Kidney tubule cell (primary cell): ENCODE measurements around the gene ITCH.
"Not testable (repeated sequence)": the region's sequence is repeated elsewhere in the genome, so short reads cannot be mapped to it uniquely, and the experiment has no call there.

Experiments
- DNase-seq: peaks from one replicate; pipeline ENCODE4 v3.0.0-alpha.2; 2018; ENCODE audit warnings: low spot score

Gene ITCH

DNA sequence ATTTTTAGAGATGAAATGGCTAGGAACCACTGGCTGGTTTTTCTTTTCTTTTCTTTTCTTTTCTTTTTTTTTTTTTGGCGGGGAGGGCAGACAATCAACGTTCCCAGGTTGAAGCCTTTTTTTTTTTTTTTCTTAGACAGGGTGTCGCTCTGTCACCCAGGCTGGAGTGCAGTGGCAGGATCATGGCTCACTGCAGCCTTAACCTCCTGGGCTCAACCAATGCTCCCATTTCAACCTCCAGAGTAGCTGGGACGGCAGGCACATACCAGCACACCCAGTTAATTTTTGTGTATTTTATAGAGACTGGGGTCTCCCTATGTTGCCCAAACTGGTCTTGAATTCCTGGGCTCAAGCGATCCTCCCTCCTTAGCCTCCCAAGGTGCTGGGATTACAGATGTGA is 18.8 kb upstream of the ITCH start:
- DNase-seq, result no peak

DNA sequence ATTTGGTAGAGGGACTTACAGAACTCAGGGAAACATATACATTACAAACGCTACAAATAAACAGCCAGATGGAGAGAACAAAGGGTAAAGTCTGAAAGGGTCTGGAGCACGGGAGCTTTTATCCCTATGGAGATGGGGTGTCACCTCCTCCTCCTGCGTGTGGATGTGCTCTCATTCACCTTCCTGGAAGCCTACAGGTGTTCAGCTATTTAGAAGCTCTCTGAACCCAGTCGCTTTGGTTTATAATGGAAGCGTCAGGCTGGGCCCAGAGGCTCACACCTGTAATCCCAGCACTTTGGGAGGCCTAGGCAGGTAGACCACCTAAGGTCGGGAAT is 17.7 kb upstream of the ITCH start:
- DNase-seq, result no peak

DNA sequence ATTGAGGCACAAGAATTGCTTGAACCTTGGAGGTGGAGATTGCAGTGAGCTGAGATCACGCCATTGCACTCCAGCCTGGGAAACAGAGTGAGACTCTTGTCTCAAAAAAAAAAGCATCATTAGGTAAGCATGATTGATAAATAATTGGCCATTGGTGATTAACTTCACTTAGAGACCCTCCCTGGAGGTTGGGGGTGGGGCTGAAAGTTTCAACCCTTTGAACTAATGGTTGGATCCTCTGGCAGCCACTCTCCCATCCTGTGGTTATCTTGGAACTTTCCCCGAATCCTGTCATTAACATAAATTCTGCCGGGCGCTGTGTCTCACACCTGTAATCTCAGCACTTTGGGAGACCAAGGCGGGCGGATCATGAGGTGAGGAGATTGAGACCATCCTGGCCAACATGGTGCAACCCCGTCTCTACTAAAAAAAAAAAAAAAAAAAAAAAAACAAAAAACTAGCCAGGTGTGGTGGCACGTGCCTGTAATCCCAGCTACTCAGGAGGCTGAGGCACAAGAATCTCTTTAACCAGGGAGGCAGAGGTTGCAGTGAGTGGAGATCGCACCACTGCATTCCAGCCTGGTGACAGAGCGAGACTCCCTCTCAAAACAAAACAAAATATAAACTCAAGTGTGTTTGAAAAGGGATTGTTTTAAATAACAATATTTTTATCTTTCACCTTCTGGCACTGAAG is 17.1 kb upstream of the ITCH start:
- peak; percentile 18 for DNase-seq

DNA sequence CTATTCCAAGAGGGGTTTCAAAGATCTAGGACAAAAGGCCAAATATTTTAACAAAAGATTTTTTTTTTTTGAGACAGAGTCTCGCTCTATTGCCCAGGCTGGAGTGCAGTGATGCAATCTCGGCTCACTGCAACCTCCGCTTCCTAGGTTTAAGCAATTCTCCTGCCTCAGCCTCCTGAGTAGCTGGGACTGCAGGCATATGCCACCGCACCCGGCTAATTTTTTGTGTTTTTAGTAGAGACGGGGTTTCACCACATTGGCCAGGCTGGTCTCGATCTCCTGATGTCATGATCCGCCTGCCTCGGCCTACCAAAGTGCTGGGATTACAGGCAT is 16.6 kb upstream of the ITCH start:
- DNase-seq, result not testable (repeated sequence)

DNA sequence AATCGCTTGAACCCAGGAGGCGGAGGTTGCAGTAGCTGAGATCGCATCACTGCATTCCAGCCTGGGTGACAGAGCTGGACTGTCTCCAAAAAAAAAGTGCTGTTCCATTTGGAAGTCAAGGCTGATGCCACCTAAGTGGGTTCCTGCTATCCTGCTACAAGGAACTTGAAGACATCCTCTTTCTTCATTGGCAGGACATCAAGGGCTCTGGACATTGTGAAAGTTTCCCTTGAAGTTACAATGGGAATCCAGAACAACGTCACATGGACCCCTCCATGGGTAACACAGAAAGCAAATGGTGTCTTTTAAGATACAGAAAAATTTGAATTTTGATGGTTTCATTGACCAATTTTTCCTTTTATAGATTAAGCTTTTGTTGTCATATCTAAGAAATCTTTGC is 15.5 kb upstream of the ITCH start:
- DNase-seq, result no peak

DNA sequence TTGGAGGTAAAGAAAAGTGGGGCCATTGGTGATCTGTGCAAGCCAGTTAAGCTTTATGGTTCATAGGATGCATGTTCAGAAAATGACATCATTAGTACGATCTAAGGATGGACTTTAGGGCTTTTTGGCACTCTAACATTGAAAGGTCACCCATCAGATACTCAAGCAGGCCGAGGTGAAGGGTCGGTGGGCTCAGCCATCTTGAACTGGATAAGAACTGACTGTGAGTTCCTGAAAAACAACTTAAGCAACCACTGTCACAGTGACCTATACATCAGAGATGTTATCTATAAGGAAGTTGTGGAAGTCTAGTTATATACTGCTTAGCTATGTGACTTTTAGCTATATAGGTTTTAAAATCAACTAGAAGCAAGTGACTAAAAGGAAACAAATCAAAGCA is 13.0 kb upstream of the ITCH start:
- no peak for DNase-seq

DNA sequence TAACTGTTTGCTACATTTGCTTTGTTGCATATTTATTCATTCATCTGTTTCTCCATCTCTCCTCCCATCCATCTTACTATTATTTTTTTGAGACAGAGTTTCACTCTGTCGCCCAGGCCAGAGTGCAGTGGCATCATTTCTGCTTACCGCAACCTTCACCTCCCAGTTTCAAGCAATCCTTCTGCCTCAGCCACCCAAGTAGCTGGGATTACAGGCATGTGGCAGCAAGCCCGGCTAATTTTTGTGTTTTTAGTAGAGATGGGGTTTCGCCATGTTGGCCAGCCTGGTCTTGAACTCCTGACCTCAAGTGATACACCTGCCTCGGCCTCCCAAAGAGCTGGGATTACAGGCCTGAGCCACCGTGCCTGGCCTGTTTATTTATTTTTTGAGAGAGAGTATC is 9.6 kb upstream of the ITCH start:
- DNase-seq, result not testable (repeated sequence)

DNA sequence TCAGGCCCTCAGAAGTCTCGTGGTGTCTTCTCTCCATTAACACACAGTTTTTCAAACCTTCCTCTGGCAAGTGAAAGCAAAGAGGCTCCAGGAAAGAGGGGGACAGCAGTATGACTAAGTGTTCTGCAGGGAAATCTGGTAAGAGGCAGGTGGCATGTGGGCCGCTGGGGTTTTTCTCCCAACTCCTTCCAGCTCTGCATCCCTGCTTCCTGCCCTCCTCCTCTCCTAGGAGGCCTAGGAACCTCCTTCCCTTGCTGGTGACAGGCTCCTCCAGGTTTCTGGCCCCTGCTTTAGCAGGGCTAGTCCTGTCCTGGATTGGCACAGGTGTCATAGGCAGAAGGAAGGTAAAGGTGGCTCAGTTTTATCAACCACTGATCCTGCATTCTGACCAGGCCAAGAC is 7.6 kb upstream of the ITCH start:
- peak; percentile 20 for DNase-seq

DNA sequence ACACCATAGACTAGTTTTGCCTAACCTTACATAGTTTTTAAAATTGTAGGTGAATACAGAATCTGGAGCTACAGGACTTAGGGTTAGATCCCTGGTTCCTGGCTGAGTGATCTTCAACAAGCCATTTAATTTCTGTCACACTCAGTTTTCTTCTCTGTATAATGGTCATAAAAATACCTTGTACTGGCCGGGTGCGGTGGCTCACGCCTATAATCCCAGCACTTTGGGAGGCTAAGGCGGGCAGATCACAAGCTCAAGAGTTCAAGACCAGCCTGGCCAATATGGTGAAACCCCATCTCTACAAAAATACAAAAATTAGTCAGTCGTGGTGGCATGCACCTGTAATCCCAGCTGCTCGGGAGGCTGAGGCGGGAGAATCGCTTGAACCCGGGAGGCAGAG is 3.3 kb upstream of the ITCH start:
- not testable (repeated sequence) for DNase-seq

DNA sequence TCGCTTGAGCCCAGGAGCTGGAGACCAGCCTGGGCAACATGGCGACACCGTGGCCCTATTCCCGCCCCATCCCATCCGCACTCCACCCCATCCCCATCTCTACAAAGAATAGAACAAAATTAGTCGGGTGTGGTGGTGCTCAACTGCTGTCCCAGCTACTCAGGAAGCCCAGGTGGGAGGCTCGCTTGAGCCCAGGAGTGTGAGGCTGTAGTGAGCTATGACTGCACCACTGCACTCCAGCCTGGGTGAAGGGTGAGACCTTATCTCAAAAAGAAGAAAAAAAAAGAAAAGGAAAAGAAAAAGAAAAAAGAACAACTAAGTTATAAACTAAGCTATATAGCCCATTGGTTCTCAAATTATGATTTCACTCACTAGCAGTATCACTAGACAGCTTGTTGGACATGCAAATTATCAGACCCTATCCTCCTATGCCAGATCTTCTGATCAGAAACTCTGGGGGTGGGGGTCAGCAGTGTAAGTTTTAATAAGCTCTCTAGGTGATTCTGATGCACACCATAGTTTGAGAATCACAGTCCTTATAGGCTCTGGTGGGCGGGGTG is 491 bp upstream of the ITCH start:
- DNase-seq, result no peak

DNA sequence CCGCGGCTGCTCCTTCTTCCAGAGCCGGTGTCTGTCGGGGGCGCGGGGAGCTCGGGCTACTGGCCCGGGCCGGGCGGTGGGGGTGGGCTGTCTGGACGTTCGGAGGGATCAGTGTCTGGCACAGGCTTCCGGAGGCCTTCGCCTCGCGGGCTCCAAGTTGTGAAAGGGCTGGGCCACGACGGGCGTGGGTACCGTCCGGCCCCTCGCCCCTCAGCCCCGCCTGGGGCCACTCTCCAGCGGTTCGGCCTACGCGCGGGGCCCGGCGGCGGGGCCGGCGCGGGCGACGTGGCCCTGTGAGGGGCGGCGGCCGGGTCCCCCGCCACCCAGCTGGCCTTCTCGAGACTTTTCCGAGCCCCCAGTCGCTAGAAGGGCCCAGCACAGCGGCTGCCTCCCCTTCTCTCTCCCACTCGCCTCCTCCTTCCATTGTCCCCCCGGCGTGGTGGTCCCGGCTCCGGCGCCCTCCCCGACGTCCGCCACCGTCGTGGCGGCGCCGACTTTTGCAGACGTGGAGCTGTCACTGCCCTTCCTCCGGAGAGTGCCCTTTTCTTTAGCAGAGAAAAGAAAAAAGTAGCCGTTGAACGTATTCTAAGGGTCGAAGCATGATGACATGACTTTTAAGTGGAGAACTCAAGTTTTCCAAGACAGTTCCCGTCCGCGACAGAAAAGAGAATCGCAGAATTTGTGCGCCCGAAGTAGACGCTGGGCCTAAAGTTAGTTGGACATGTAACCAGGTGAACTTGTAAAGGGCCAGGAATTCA is 571 bp downstream of the ITCH start:
- peak; percentile 20 for DNase-seq

DNA sequence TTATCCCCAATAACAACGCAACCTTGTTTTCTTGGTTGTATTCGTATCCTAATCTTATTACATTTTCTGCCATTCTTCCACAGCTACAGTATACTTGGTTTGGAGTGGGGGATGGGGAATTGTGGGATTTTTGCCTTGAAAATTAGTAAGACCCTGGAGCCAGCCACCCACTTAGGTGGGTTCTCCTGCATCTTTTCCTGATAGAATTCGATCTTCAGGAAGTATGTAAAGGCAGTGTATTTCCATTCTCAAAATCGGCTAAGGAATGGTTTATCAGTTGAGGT is 1.1 kb downstream of the ITCH start:
- no peak for DNase-seq

DNA sequence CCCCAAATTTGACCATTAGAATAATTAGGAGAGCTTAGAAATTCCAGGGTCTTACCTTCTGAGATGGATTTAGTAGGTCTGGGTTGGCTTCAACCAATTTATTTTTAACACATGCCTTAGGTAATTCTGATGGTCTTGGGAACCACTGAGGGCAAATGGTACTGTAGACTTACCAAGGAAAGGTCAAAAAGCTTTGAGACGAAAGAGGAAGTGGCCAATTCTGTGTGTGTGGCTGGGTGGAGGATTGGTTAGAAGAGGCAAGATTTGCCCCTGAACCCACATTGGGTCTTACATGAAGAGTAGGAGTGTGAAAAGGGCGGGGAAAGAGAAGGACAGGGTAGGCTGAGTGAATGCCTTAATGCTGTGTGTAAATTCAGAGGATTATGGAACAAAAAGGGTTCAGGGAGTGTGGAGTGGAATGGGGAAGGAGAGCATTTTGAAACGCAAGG is 2.7 kb downstream of the ITCH start:
- no peak for DNase-seq

DNA sequence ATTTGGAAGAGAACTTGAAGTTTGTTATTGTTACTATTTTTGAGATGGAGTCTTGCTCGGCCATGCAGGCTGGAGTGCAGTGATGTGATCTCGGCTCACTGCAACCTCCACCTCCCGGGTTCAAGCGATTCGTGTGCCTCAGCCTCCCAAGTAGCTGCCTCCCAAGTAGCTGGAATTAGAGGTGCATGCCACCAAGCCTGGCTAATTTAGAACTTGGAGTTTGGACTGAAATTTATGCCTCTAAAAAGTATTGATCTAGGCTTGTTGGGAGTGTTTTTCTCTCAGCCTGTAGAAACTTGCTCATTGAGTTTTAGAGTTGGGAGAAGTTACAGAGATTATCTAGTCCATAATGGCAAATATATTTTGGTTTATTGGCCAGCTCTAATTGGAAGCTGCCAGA is 4.1 kb downstream of the ITCH start:
- no peak for DNase-seq

DNA sequence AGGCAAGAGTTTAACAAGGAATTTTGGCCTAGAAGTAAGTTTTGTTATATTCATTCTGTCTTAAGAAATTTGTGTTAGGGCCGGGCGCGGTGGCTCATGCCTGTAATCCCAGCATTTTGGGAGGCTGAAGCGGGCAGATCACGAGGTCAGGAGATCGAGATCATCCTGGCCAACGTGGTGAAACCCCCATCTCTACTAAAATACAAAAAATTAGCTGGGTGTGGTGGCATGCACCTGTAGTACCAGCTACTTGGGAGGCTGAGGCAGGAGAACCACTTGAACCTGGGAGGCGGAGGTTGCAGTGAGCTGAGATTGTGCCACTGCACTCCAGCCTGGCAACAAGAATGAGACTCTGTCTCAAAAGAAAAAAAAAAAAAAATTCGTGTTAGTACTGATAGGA is 4.8 kb downstream of the ITCH start:
- DNase-seq, result not testable (repeated sequence)

DNA sequence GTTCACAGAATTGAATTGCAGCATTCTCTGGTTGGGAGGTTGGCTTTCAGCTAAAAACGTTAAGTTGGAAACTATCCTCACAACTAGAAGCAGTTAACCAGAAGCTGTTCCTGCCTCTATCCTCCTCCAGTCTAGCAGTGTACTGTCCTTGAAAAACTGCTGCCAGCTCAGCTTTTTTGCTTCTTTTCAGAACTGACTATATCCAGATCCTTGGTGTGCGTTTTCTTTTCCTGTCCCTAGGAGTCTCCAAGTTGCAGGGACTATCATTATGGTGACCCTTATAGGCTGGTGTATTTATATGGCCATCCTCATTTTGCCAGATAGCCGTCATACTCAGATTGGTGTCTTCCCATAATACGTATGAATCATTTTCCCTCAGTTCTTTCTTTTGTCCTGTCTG is 5.5 kb downstream of the ITCH start:
- no peak for DNase-seq

DNA sequence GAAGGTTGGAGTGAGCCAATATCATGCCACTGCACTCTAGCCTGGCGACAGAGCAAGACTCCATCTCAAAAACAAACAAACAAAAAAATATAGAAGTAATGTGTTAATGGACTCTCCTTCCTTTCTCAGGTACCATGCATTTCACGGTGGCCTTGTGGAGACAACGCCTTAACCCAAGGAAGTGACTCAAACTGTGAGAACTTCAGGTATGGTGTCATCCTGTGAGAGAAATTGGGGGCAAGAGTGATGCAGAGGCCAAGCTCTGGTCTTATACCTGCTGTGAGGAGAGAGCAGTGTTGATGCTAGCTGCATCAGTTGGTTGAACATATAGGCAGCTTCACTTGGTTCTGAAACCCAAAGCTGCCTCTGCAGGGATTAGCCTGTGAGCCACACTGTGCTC is 6.2 kb downstream of the ITCH start:
- peak; percentile 35 for DNase-seq

DNA sequence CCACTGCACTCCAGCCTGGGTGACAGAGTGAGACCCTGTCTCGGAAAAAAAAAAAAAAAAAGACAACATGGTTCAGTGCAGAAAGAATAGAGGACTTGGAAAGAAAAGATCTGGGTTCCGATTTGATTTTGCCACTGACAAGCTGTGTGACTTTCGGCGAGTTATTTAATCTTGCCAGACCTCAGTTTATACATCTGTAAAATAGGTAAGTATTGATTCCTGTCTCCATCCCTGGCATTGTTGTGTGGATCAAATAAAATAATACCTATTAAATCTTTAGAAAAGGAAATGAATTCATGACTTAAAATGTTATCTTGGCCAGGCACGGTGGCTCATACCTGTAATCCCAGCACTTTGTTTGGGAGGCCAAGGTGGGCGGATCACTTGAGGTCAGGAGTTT is 7.0 kb downstream of the ITCH start:
- DNase-seq, result no peak

DNA sequence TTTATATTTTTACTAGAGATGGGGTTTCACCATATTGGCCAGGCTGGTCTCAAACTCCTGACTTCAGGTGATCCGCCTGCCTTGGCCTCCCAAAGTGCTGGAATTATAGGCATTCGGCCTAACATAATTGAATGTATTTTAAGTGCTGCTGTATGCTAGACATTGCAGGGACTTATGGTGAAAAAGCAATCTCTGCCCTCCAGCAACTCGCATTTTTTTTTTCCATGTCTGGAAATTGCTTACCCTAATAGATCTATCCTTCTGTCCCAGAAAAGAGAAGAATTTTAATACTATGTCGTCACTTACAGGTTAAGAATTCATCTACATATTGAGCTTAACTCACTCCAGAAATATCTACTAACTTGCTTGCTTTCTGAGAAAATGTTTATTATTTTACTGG is 10.4 kb downstream of the ITCH start:
- DNase-seq, result no peak

DNA sequence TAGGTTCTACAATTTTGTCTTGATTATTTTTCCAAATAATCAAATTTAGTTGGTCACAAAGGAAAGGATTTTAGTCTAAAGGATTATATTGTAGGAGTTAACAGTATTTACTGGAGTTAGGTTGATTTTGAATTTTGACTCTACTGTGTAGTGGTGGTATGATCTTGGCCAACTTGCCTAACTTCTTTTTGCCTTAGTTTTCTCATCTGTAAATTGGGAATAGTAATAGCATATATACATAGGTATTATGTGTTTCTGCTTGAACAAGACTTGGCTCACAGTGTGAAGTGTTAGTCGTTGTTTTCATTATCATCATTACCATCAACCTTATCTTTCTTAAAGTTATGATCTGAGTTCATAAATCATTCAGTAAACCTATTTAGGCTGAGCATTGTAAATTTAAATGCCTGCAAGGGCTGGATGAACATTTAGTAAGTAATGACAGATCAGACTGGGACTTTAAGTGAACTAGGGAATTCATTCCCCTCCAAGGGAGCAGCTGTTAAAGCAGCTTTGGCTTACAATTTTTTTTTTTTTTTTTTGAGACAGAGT is 11.2 kb downstream of the ITCH start:
- DNase-seq, result no peak

DNA sequence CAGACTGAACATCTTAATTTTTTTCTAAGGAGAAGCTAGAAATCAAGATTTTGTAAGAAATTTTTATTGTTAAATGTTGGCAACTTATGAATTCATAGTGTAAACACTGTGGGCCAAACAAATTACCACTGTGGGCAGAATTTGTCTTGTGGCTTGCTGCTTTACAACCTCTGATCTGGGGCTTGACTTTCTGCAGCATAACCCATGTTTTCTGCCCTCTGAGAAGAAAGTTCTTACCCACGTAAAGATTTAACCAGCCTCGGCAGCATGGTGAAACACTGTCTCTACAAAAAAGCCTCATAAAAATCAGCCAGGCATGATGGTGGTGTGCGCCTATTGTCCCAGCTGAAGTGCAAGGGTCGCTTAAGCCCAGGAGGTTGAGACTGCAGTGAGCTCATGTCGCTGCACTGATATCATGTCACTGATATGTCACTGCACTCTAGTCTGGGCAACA is 12.9 kb downstream of the ITCH start:
- peak; percentile 77 for DNase-seq

DNA sequence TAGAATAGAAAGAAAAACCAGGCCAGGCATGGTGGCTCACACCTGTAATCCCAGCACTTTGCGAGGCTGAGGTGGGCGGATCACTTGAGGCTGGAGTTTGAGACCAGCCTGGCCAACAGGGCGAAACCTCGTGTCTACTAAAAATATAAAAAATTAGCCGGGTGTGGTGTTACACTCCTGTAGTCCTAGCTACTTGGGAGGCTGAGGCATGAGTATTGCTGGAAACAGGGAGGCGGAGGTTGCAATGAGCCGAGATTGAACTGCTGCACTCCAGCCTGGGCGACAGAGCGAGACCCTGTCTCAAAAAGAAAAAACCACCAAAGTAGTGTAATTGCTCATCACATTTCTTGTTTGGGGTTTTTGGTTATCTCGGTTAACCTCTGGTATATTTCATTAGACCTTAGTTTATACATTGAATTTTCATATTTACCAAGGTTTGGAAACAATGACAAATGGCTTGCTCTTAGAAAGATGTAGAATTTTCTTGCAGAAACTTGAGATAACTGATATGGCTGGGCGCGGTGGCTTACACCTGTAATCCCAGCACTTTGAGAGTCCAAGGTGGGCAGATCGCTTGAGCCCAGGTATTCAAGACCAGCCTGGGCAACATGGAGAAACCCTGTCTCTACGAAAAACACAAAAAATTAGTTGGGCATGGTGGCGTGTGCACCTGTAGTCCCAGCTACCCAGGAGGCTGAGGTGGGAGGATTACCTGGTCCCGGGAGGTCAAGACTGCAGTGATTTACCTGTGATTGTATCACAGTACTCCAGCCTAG is 14.2 kb downstream of the ITCH start:
- no peak for DNase-seq

DNA sequence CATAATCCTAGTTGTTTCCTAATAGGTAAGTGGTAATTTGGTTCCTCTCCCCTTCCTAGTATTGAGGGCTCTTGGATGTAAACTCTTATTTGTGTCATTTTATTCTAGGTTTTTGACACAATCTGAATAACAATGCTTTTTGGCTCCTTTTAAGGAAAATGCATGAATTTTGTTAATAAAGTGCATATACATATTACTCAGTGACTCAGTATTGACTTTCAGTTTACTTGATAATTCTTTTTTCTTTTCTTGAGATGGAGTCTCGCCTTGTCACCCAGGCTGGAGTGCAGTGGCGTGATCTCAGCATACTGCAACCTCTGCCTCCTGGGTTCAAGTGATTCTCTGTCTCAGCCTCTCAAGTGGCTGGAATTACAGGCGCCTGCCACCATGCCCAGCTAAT is 19.1 kb downstream of the ITCH start:
- no peak for DNase-seq
